GM21367 (cell line): ENCODE measurements around the gene SART3.

Experiments used
- ATAC-seq: cut with Tn5 transposase; IDR thresholded peaks from one replicate; pipeline ENCODE4 v1.9.1; 2021; ENCODE audit not compliant: unreplicated experiment

SART3 gene

GRCh38 chr12:108560752-108561719 lies at the start of gene SART3:
SART3 (minus strand) TSS chr12:108561173; CDS start chr12:108561154, 19 bp downstream.
- peak; percentile 35 for ATAC-seq

GRCh38 chr12:108610336-108610815 lies 49.4 kb upstream of the SART3 start:
- ATAC-seq, result no peak

GRCh38 chr12:108609537-108610335 lies 48.8 kb upstream of the SART3 start:
- no peak for ATAC-seq

- ATAC-seq, result no peak
Measured at GRCh38 chr12:108608616-108609015, 47.6 kb upstream of the SART3 start.

GRCh38 chr12:108607981-108608600 lies 47.1 kb upstream of the SART3 start:
- ATAC-seq, result no peak

GRCh38 chr12:108606492-108606891 lies 45.5 kb upstream of the SART3 start:
- no peak for ATAC-seq

GRCh38 chr12:108605690-108606406 lies 44.9 kb upstream of the SART3 start:
- ATAC-seq, result no peak

GRCh38 chr12:108605000-108605689 lies 44.2 kb upstream of the SART3 start:
- ATAC-seq, result no peak

GRCh38 chr12:108604208-108604941 lies 43.4 kb upstream of the SART3 start:
- no peak for ATAC-seq

- ATAC-seq, result no peak
Measured at GRCh38 chr12:108603743-108604142, 42.8 kb upstream of the SART3 start.

GRCh38 chr12:108602976-108603704 lies 42.2 kb upstream of the SART3 start:
- ATAC-seq, result no peak

- no peak for ATAC-seq
Measured at GRCh38 chr12:108602209-108602705, 41.3 kb upstream of the SART3 start.

GRCh38 chr12:108600702-108601007 lies 39.7 kb upstream of the SART3 start:
- ATAC-seq, result no peak

- ATAC-seq, result no peak
Measured at GRCh38 chr12:108599948-108600701, 39.2 kb upstream of the SART3 start.

GRCh38 chr12:108599541-108599940 lies 38.6 kb upstream of the SART3 start:
- no peak for ATAC-seq

- no peak for ATAC-seq
Measured at GRCh38 chr12:108598553-108599250, 37.7 kb upstream of the SART3 start.
